HFFc6 (cell line): ENCODE results near the gene SLC39A10. TPM values are rescaled to one million over a fixed set of nuclear protein-coding genes. Genes with fewer than 3 reads are reported as not detected.
A peak's percentile ranks its signal among the peaks of the same experiment; 100 is the strongest.

Experiments
- DNase-seq: peaks from one replicate; pipeline ENCODE4 v3.0.0-alpha.2; 2018
- H3K27ac Mint-ChIP-seq: 2 replicates; pipeline ENCODE4 v1.8.0; 2020; ENCODE audit warnings: mild to moderate bottlenecking, mixed read lengths
- H3K27me3 Mint-ChIP-seq: 2 replicates; pipeline ENCODE4 v1.8.0; 2021; ENCODE audit warnings: mild to moderate bottlenecking, moderate library complexity, mixed read lengths; ENCODE audit not compliant: insufficient read depth
- H3K36me3 Mint-ChIP-seq: 2 replicates; pipeline ENCODE4 v1.8.0; 2021; ENCODE audit warnings: low read depth, mixed read lengths
- H3K4me1 Mint-ChIP-seq: 2 replicates; pipeline ENCODE4 v1.8.0; 2020; ENCODE audit warnings: low read depth, mixed read lengths
- H3K4me3 Mint-ChIP-seq: 2 replicates; pipeline ENCODE4 v1.8.0; 2020; ENCODE audit warnings: mild to moderate bottlenecking, moderate library complexity, mixed read lengths
- H3K9me3 Mint-ChIP-seq: 2 replicates; pipeline ENCODE4 v1.8.0; 2020; ENCODE audit warnings: mild to moderate bottlenecking, mixed read lengths
- CTCF ChIP-seq: fragments of 200-600 bp; sonication (generic); IDR thresholded peaks from 2 replicates; pipeline ENCODE4 v1.5.0; 2021; ENCODE audit warnings: antibody characterized with exemption, mild to moderate bottlenecking
- total RNA-seq, 6 experiments: library from RNA; stranded (reverse); fragmentation: NEBNext Ultra II Directional; extraction: Animal tissue kit (Norgen Biotek cat#: 25700); gene quantifications; 2 replicates in 1 of 6; 3 replicates in 5 of 6; pipeline ENCODE4 v1.2.3, GENCODE V29; 2021

The SLC39A10 gene
- total RNA-seq, 6 experiments from 2014 or later = 24.8 to 30.4 (median 27.7) TPM

GRCh38 chr2:195613922-195614321, 43.1 kb upstream of the SLC39A10 start:
- no peak for TF ChIP-seq CTCF
- no peaks in the 10 kb centered on the region for H3K27me3 Mint-ChIP-seq
- no peaks in the 10 kb centered on the region for H3K9me3 Mint-ChIP-seq
- peak overlapping the region; percentile 93 for H3K27ac Mint-ChIP-seq
- H3K4me3 Mint-ChIP-seq = peak overlapping the region; percentile 81
- DNase-seq = peak; percentile 91
- no peaks in the 10 kb centered on the region for H3K36me3 Mint-ChIP-seq
- peaks cover 45% of the 10 kb centered on the region for H3K4me1 Mint-ChIP-seq

GRCh38 chr2:195619590-195619989, 37.4 kb upstream of the SLC39A10 start:
- no peaks in the 10 kb centered on the region for H3K9me3 Mint-ChIP-seq
- no peaks in the 10 kb centered on the region for H3K27me3 Mint-ChIP-seq
- H3K4me1 Mint-ChIP-seq = peaks cover 59% of the 10 kb centered on the region
- no peaks in the 10 kb centered on the region for H3K36me3 Mint-ChIP-seq
- peak overlapping the region; percentile 52; the same call in 1 of the 2 replicates for H3K27ac Mint-ChIP-seq
- H3K4me3 Mint-ChIP-seq = peak overlapping the region; percentile 7; the same call in 1 of the 2 replicates
- no peak for DNase-seq
- no peak for TF ChIP-seq CTCF

DNA sequence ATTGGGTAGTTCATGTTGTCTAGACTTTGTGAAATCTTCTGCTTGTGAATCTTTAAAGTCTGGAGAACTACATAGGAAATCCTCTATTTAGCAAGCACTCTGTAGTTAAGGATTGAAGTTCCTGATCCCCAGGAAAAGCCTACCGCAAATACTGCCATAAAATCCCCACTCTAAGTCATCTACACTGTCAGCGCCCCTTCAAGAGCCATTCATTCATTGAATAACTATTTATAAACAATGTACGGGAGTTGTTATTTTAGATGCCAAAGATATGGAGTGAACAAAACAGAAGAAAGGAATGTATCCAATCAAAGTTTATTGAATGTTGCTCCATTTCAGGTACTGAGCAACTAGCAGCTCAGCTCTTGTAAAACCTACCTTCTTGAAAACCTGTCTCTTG, 36.5 kb upstream of the SLC39A10 start:
- DNase-seq = peak; percentile 48
- H3K4me3 Mint-ChIP-seq = peak overlapping the region; percentile 41
- peak overlapping the region; percentile 58 for H3K27ac Mint-ChIP-seq

DNA sequence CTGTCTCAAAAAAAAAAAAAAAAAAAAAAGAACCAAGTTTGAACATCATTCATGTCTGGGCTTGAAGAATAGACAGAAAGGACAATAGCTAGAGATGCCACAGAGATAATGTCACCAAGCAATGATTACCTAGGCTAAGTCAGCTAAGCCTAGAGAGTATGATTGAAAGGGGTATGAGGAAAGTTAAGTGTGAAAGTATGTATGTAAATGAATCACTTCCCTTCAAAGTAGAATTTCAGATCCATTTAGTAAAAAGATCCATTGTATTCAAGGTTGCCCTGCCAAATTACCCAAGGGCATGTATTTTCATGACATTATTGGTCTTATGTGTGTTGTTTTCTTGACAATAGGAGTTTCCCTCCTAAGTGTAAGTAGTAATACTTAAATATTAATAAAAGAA, 34.1 kb upstream of the SLC39A10 start:
- peaks cover 54% of the 10 kb centered on the region for H3K4me1 Mint-ChIP-seq
- no peaks in the 10 kb centered on the region for H3K27me3 Mint-ChIP-seq
- no peaks in the 10 kb centered on the region for H3K9me3 Mint-ChIP-seq
- no peak for TF ChIP-seq CTCF
- no peak overlapping the region for H3K4me3 Mint-ChIP-seq
- no peaks in the 10 kb centered on the region for H3K36me3 Mint-ChIP-seq
- no peak overlapping the region for H3K27ac Mint-ChIP-seq
- DNase-seq = no peak

More for the DNA sequence above, 36.5 kb upstream of the SLC39A10 start:
- Mint-ChIP-seq H3K27me3 (no peaks in the 10 kb centered on the region), H3K9me3 (no peaks in the 10 kb centered on the region), H3K36me3 (no peaks in the 10 kb centered on the region), H3K4me1 (peaks cover 50% of the 10 kb centered on the region)
- TF ChIP-seq CTCF = no peak

GRCh38 chr2:195626507-195626906, 30.5 kb upstream of the SLC39A10 start:
- no peak for DNase-seq
- no peaks in the 10 kb centered on the region for H3K36me3 Mint-ChIP-seq
- H3K27me3 Mint-ChIP-seq = no peaks in the 10 kb centered on the region; the same call in 1 of the 2 replicates
- no peak overlapping the region for H3K4me3 Mint-ChIP-seq
- TF ChIP-seq CTCF = no peak
- H3K27ac Mint-ChIP-seq = no peak overlapping the region
- no peaks in the 10 kb centered on the region for H3K9me3 Mint-ChIP-seq
- H3K4me1 Mint-ChIP-seq = peaks cover 22% of the 10 kb centered on the region

DNA sequence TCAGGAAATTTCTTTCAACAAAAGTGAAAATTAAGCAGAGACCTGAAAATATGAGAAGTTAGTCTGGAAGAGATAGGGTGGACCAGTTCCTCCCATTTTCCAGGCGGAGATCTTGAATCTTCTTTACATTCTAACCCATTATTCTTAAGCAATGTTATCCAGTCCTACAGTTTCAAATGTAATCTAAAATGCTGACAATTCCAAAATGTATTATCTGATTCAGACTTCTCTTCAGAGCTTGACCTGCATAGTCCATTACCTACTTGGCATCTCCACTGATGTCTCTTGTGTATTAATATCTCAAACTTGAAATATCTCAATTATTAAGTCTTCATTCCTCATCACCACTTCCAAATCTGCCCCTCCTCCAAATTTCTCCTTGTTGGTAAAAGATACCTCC, 28.4 kb upstream of the SLC39A10 start:
- no peak for DNase-seq
- Mint-ChIP-seq H3K4me1 (peaks cover 7% of the 10 kb centered on the region; the same call in 1 of the 2 replicates), H3K9me3 (no peaks in the 10 kb centered on the region), H3K36me3 (no peaks in the 10 kb centered on the region), H3K27me3 (peaks cover 2% of the 10 kb centered on the region), H3K4me3 (no peak overlapping the region), H3K27ac (no peak overlapping the region)
- TF ChIP-seq CTCF = no peak
